ENCODE measurements around the gene ROBO4. TPM values are rescaled to one million over a fixed set of nuclear protein-coding genes. Genes with fewer than 3 reads are reported as not detected.

Gene ROBO4
- total RNA-seq, 8 experiments from 2014 or later = 0.05 to 1.9 (median 0.73) TPM; not detected in 1

- in situ Hi-C loops (cut with MboI; ENCODE audit: low pct_unique_long_range_greater_than_20kb in 2 of 9, low sequenced_read_pairs in 9 of 9, unreplicated experiment in 9 of 9) = no loop called here
- WGBS, 10 experiments = 80 to 100% (median 87%) methylated on average over 1 to 2 of the region's 2 CpGs; no CpG with 5 or more reads in 4 of the 10 experiments
- no peak for ATAC-seq (replicated peaks in 6 of 8)
Measured at GRCh38 chr11:124892146-124892545, 5.5 kb downstream of the ROBO4 start.

GRCh38 chr11:124891373-124891861 is 6.2 kb downstream of the ROBO4 start:
- in situ Hi-C loops (cut with MboI; ENCODE audit: low pct_unique_long_range_greater_than_20kb in 2 of 9, low sequenced_read_pairs in 9 of 9, unreplicated experiment in 9 of 9) = no loop called here
- Histone ChIP-seq H3K27ac (peak overlapping the region; percentile 19 to 55), H3K4me1 (replicated peaks in 1 of 2) (peaks cover 6 to 15% of the 10 kb centered on the region in 2 donors), H3K4me3 (no peak overlapping the region)
- WGBS, 10 experiments = 33 to 60% (median 49%) methylated on average over 1 to 9 of the region's 12 CpGs; no CpG with 5 or more reads in 5 of the 10 experiments
- peak; percentile 18 to 93 (median 82) for ATAC-seq (replicated peaks in 6 of 8)

More at GRCh38 chr11:124892146-124892545, 5.5 kb downstream of the ROBO4 start:
- H3K4me3 ChIP-seq = no peak overlapping the region
- H3K27ac ChIP-seq = no peak overlapping the region
- H3K4me1 ChIP-seq (replicated peaks in 1 of 2) = peaks cover 6 to 15% of the 10 kb centered on the region in 2 donors

- ATAC-seq (replicated peaks in 6 of 8) = no peak
- Histone ChIP-seq H3K27ac (peak overlapping the region; percentile 19 to 55), H3K4me1 (replicated peaks in 1 of 2) (peaks cover 6 to 15% of the 10 kb centered on the region in 2 donors), H3K4me3 (no peak overlapping the region)
- in situ Hi-C loops (cut with MboI; ENCODE audit: low pct_unique_long_range_greater_than_20kb in 2 of 9, low sequenced_read_pairs in 9 of 9, unreplicated experiment in 9 of 9) = no loop called here
- WGBS, 10 experiments = 38 to 90% (median 67%) methylated on average over 1 to 6 of the region's 9 CpGs; no CpG with 5 or more reads in 2 of the 10 experiments
Measured at GRCh38 chr11:124890683-124891372, 6.8 kb downstream of the ROBO4 start.

DNA sequence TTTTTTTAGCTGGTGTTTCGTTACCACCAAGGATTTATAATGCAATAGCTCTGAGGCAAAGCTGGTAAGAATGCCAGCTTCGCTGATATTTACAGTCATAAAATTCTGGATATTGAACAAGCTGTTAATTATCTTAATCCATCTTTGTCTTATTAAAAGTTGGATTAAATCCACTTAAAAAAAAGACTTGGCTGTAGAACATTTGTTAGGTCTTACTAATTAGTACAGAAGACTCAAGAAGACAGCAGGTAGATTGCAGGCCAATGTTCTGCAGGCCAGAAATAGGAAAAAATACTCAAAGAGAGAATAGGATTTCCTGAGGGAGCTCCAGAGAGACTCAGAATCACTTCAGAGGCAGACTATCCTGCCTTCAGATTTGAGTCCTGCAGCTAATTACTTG is 7.5 kb downstream of the ROBO4 start:
- no peak for ATAC-seq (replicated peaks in 6 of 8)
- Histone ChIP-seq H3K4me1 (replicated peaks in 1 of 2) (peaks cover 6 to 15% of the 10 kb centered on the region in 2 donors), H3K4me3 (no peak overlapping the region), H3K27ac (no peak overlapping the region)
- 37 to 100% (median 93%) methylated on average over 2 of the region's 2 CpGs; no CpG with 5 or more reads in 3 of the 10 experiments for WGBS, 10 experiments
- in situ Hi-C loops (cut with MboI; ENCODE audit: low pct_unique_long_range_greater_than_20kb in 2 of 9, low sequenced_read_pairs in 9 of 9, unreplicated experiment in 9 of 9) = no loop called here

- WGBS, 10 experiments = 40 to 100% (median 74%) methylated on average over 1 to 2 of the region's 2 CpGs; no CpG with 5 or more reads in 4 of the 10 experiments
- H3K27ac ChIP-seq = no peak overlapping the region
- no peak overlapping the region for H3K4me3 ChIP-seq
- H3K4me1 ChIP-seq (replicated peaks in 1 of 2) = peaks cover 6 to 15% of the 10 kb centered on the region in 2 donors
- ATAC-seq (replicated peaks in 6 of 8) = no peak
- in situ Hi-C loops (cut with MboI; ENCODE audit: low pct_unique_long_range_greater_than_20kb in 2 of 9, low sequenced_read_pairs in 9 of 9, unreplicated experiment in 9 of 9) = no loop called here
Measured at GRCh38 chr11:124889191-124890091, 8.2 kb downstream of the ROBO4 start.

- ATAC-seq (replicated peaks in 6 of 8) = no peak
- no peak overlapping the region for H3K4me3 ChIP-seq
- WGBS, 10 experiments = 0 to 92% (median 40%) methylated on average over 1 to 2 of the region's 3 CpGs; no CpG with 5 or more reads in 5 of the 10 experiments
- H3K27ac ChIP-seq = no peak overlapping the region
- H3K4me1 ChIP-seq (replicated peaks in 1 of 2) = peaks cover 6 to 15% of the 10 kb centered on the region in 2 donors
- in situ Hi-C loops (cut with MboI; ENCODE audit: low pct_unique_long_range_greater_than_20kb in 2 of 9, low sequenced_read_pairs in 9 of 9, unreplicated experiment in 9 of 9) = no loop called here
Measured at GRCh38 chr11:124887667-124888013, 10.0 kb downstream of the ROBO4 start.

DNA sequence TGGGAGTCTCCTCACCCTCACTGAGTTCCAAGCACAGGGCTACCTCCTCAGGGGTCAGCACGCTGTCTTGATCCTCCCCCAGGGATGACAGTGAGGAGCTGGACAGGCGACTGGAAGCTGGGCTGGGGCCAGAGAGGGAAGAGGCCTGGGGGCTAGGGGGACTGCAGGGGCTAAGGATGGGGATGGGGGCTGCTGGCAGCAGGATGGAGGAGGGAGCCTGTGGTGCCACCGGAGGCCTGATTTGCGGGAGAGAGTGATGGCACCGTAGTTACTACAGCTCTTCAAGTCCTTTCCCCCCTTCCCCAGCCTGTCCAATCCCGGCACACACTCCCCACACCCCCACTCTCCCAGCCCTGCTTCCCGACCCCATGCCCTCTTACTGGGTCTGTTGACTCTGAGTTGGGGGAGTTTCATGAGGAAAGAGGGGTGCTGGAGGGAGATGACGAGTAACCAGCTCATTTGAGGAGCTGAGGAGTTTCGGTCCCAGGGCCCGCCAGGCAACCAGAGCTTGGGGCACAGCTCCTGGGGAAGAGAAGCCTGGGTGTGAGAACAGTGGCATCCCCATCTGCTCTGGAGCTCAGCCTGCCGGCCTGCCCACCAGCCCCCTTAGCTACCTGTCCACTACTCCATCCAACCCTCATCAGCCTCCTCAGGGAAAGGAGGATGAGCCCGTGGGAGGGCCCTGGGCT is 10.5 kb downstream of the ROBO4 start:
- Histone ChIP-seq H3K4me3 (no peak overlapping the region), H3K27ac (no peak overlapping the region), H3K4me1 (replicated peaks in 1 of 2) (peaks cover 6 to 15% of the 10 kb centered on the region in 2 donors)
- 83% methylated on average over 1 of the region's 12 CpGs; no CpG with 5 or more reads in 9 of the 10 experiments for WGBS, 10 experiments
- in situ Hi-C loops (cut with MboI; ENCODE audit: low pct_unique_long_range_greater_than_20kb in 2 of 9, low sequenced_read_pairs in 9 of 9, unreplicated experiment in 9 of 9) = no loop called here
- no peak for ATAC-seq (replicated peaks in 6 of 8)

GRCh38 chr11:124886476-124886875 is 11.2 kb downstream of the ROBO4 start:
- in situ Hi-C loops (cut with MboI; ENCODE audit: low pct_unique_long_range_greater_than_20kb in 2 of 9, low sequenced_read_pairs in 9 of 9, unreplicated experiment in 9 of 9) = no loop called here
- Histone ChIP-seq H3K27ac (no peak overlapping the region), H3K4me3 (no peak overlapping the region), H3K4me1 (replicated peaks in 1 of 2) (peaks cover 6 to 15% of the 10 kb centered on the region in 2 donors)
- WGBS, 10 experiments = 80 to 100% (median 96%) methylated on average over 2 to 6 of the region's 11 CpGs; no CpG with 5 or more reads in 5 of the 10 experiments
- ATAC-seq (replicated peaks in 6 of 8) = no peak

GRCh38 chr11:124884869-124885479 is 12.7 kb downstream of the ROBO4 start:
- no peak for ATAC-seq (replicated peaks in 6 of 8)
- WGBS, 10 experiments = 60 to 100% (median 80%) methylated on average over 1 to 4 of the region's 5 CpGs; no CpG with 5 or more reads in 4 of the 10 experiments

GRCh38 chr11:124884340-124884739 is 13.3 kb downstream of the ROBO4 start:
- in situ Hi-C loops (cut with MboI; ENCODE audit: low pct_unique_long_range_greater_than_20kb in 2 of 9, low sequenced_read_pairs in 9 of 9, unreplicated experiment in 9 of 9) = no loop called here
- Histone ChIP-seq H3K4me1 (replicated peaks in 1 of 2) (peaks cover 0 to 2% of the 10 kb centered on the region in 2 donors), H3K27ac (no peak overlapping the region), H3K4me3 (no peak overlapping the region)
- no peak for ATAC-seq (replicated peaks in 6 of 8)
- no CpG with 5 or more reads among the region's 1 CpG for WGBS, 10 experiments

More at GRCh38 chr11:124884869-124885479, 12.7 kb downstream of the ROBO4 start:
- Histone ChIP-seq H3K4me3 (no peak overlapping the region), H3K27ac (no peak overlapping the region), H3K4me1 (replicated peaks in 1 of 2) (peaks cover 0 to 4% of the 10 kb centered on the region in 2 donors)
- in situ Hi-C loops (cut with MboI; ENCODE audit: low pct_unique_long_range_greater_than_20kb in 2 of 9, low sequenced_read_pairs in 9 of 9, unreplicated experiment in 9 of 9) = no loop called here

DNA sequence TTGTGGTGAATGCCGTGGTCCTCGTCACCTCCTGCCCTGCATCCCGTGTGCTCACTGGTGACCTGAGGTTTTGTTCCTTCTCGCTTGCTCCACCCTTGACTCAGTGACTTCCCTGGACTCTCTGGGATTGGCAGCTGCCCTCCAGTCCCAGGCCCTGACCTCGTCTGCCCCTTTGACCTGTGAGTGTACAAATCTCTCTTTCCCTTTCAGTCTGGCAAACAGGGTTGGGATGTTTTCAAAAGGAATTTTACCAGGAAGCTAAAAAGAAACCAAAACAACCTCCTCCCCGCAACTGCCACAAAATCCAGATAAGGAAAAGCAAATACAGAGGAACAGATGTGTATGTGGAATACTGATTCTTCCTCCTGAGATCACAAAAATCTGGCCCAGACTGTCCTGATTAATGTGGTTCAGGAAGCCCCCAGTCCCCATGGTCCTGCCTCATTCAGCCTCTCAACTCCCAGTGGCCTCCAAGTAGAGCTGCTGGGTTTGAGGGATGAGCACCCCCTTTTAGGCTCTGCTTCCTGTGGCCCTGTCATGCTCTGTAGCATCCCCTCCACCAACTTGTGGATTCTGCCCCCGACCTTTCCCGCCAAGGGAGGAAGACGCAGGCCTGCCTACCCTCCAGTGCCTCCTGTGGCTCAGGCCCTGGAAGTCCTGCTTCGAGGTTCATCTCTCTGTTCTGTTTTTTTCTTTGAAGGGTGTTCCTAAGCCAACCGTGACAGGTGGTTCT is 15.2 kb downstream of the ROBO4 start:
- Histone ChIP-seq H3K4me1 (replicated peaks in 1 of 2) (peaks cover under 1 to 4% of the 10 kb centered on the region in 2 donors), H3K27ac (no peak overlapping the region), H3K4me3 (no peak overlapping the region)
- 46 to 88% (median 78%) methylated on average over 1 to 8 of the region's 11 CpGs; no CpG with 5 or more reads in 1 of the 10 experiments for WGBS, 10 experiments
- ATAC-seq (replicated peaks in 6 of 8) = peak in 1 of 8 experiments; percentile 42
- in situ Hi-C loops (cut with MboI; ENCODE audit: low pct_unique_long_range_greater_than_20kb in 2 of 9, low sequenced_read_pairs in 9 of 9, unreplicated experiment in 9 of 9) = no loop called here

DNA sequence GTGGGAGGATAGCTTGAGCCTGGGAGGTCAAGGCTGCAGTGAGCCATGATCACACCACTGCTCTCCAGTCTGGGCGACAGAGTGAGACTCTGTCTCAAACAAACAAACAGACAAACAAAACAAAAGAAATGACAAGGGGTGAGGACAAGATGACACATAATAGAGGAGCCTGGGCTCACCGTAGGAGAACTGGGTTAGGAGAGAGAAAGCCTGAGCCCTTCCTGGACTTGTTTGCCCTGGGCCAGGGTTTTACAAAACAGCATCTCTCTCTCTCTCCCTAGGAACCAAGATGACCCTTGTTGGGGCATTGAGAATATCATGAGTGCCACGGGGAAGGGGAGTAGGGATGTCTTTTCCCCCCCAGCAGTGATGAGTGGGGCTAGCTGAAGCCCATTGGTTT is 16.7 kb downstream of the ROBO4 start:
- in situ Hi-C loops (cut with MboI; ENCODE audit: low pct_unique_long_range_greater_than_20kb in 2 of 9, low sequenced_read_pairs in 9 of 9, unreplicated experiment in 9 of 9) = no loop called here
- Histone ChIP-seq H3K4me3 (no peak overlapping the region), H3K4me1 (replicated peaks in 1 of 2) (peaks cover 7 to 12% of the 10 kb centered on the region in 2 donors), H3K27ac (no peak overlapping the region)
- 60 to 87% (median 73%) methylated on average over 1 to 3 of the region's 3 CpGs; no CpG with 5 or more reads in 5 of the 10 experiments for WGBS, 10 experiments
- ATAC-seq (replicated peaks in 6 of 8) = no peak

Measured in motor neuron (in vitro differentiated cells).